Endothelial cell of umbilical vein (primary cell): ENCODE data around the gene SH3PXD2B. TPM values are rescaled to one million over a fixed set of nuclear protein-coding genes. Genes with fewer than 3 reads are reported as not detected.

Source experiments
- BruUV-seq: library from RNA; stranded (reverse); fragments of 400-500 nt; replicated peaks from 2 replicates; lab custom pipeline; 2021; lab: Mats Ljungman, UMichigan
- CTCF ChIA-PET: fragments of 300-600, 350-600 bp; sonication (Branson Sonifier 250); formaldehyde crosslinking; loops from one replicate; lab custom pipeline; 2021; ENCODE audit warnings: antibody characterized with exemption, inconsistent platforms; lab: Charles Lee
- POLR2A ChIA-PET: fragments of 300-600, 350-600 bp; sonication (Branson Sonifier 250); formaldehyde crosslinking; loops from one replicate; lab custom pipeline; 2021; ENCODE audit warnings: antibody characterized with exemption, inconsistent platforms; lab: Charles Lee
- DNase-seq: peaks from one replicate; pipeline ENCODE4 v3.0.0-alpha.2; 2011; ENCODE audit warnings: low read depth, low spot score
- FAIRE-seq: peaks from 2 replicates; lab custom pipeline; 2011; peaks lifted over from hg19 to GRCh38; lab: Jason Lieb, UNC
- H2AFZ ChIP-seq: 2 replicates; pipeline ENCODE4 v1.6.0; 2012; ENCODE audit warnings: low read depth, low read length, control low read depth, inconsistent platforms
- H3K27ac ChIP-seq: 2 replicates; pipeline ENCODE4 v1.5.1; 2011; ENCODE audit warnings: low read depth, mild to moderate bottlenecking, control low read depth, low read length, moderate library complexity; ENCODE audit not compliant: insufficient read depth
- H3K27me3 ChIP-seq, 2 experiments: 2 replicates each; pipeline versions ENCODE4 v1.6.0 to v1.6.1; 2011; ENCODE audit warnings: low read length in 2 of 2, mixed read lengths in 1 of 2; ENCODE audit not compliant: control insufficient read depth in 2 of 2, insufficient read depth in 2 of 2
- H3K36me3 ChIP-seq, 2 experiments: 2 replicates in 1 of 2; 3 replicates in 1 of 2; pipeline ENCODE4 v1.5.1; 2011; ENCODE audit warnings: low read length in 2 of 2, mild to moderate bottlenecking in 1 of 2, moderate library complexity in 1 of 2; ENCODE audit not compliant: control insufficient read depth in 2 of 2, insufficient read depth in 2 of 2; ENCODE audit errors: extremely low read depth in 1 of 2
- H3K4me1 ChIP-seq: 3 replicates; pipeline ENCODE4 v1.5.1; 2011; ENCODE audit warnings: mild to moderate bottlenecking, low read length; ENCODE audit not compliant: control insufficient read depth, insufficient read depth; ENCODE audit errors: extremely low read depth
- H3K4me2 ChIP-seq: 2 replicates; pipeline ENCODE4 v1.6.1; 2011; ENCODE audit warnings: low read length, control low read depth, mixed read lengths; ENCODE audit not compliant: insufficient read depth
- H3K4me3 ChIP-seq, 3 experiments: fragments of 200-600 bp in 1 of 3; sonication (generic), shearing (Covaris generic) in 1 of 3; replicated peaks in 1 of 3; 2 replicates each; pipeline ENCODE4 v1.5.1; 2011 to 2016; ENCODE audit warnings: control low read depth in 3 of 3, low read length in 3 of 3, mild to moderate bottlenecking in 2 of 3, inconsistent platforms in 1 of 3, low read depth in 1 of 3, moderate library complexity in 1 of 3; ENCODE audit not compliant: insufficient read depth in 1 of 3
- H3K79me2 ChIP-seq: 2 replicates; pipeline ENCODE4 v1.6.0; 2012; ENCODE audit warnings: low read length, inconsistent platforms; ENCODE audit not compliant: control insufficient read depth, insufficient read depth
- H3K9ac ChIP-seq: replicated peaks from 2 replicates; pipeline ENCODE3; 2011; ENCODE audit warnings: low read length, control low read depth; ENCODE audit not compliant: insufficient read depth; ENCODE audit errors: extremely low read depth
- H3K9me1 ChIP-seq: replicated peaks from 3 replicates; pipeline ENCODE4 v1.6.0; 2011; ENCODE audit warnings: mild to moderate bottlenecking, low read length; ENCODE audit not compliant: control insufficient read depth, insufficient read depth; ENCODE audit errors: extremely low read depth
- H3K9me3 ChIP-seq: replicated peaks from 2 replicates; pipeline ENCODE4 v1.5.1; 2012; ENCODE audit warnings: low read length, inconsistent platforms; ENCODE audit not compliant: control insufficient read depth, insufficient read depth
- H4K20me1 ChIP-seq: replicated peaks from 2 replicates; pipeline ENCODE3; 2011; ENCODE audit warnings: mild to moderate bottlenecking, low read length; ENCODE audit not compliant: control insufficient read depth, insufficient read depth; ENCODE audit errors: extremely low read depth
- EZH2 ChIP-seq: IDR thresholded peaks from 2 replicates; pipeline ENCODE4 v1.6.1; 2012; ENCODE audit warnings: borderline replicate concordance, low read depth, mild to moderate bottlenecking, moderate library complexity, low read length, inconsistent platforms; ENCODE audit not compliant: severe bottlenecking
- FOS ChIP-seq: IDR thresholded peaks from 2 replicates; pipeline ENCODE4 v1.6.1; 2011; ENCODE audit warnings: mild to moderate bottlenecking, low read length, moderate library complexity, borderline replicate concordance; ENCODE audit not compliant: insufficient read depth
- GATA2 ChIP-seq: IDR thresholded peaks from 2 replicates; pipeline ENCODE4 v1.7.0; 2011; ENCODE audit warnings: low read depth, mild to moderate bottlenecking, moderate library complexity, mixed read lengths, low read length; ENCODE audit not compliant: insufficient read length, insufficient read depth
- JUN ChIP-seq: IDR thresholded peaks from 2 replicates; pipeline ENCODE4 v1.6.1; 2011; ENCODE audit warnings: borderline replicate concordance, low read depth; ENCODE audit not compliant: insufficient read length, insufficient read depth
- MYC ChIP-seq: IDR thresholded peaks from one replicate; pipeline ENCODE4 v1.6.1; 2011; ENCODE audit warnings: mild to moderate bottlenecking, low read depth, low read length
- POLR2A ChIP-seq: IDR thresholded peaks from 2 replicates; pipeline ENCODE4 v1.6.1; 2012; ENCODE audit warnings: low read depth, mild to moderate bottlenecking, control low read depth, low read length
- POLR2AphosphoS5 ChIP-seq: IDR thresholded peaks from 2 replicates; pipeline ENCODE4 v1.6.1; 2012; ENCODE audit warnings: low read depth, mild to moderate bottlenecking, control low read depth, low read length, moderate library complexity; ENCODE audit not compliant: insufficient read depth
- dilution Hi-C: fragments of 300-500 bp; cut with MboI; formaldehyde crosslinking; loops from one replicate; pipeline ENCODE4 v1.15.0; 2019; ENCODE audit warnings: low sequenced_read_pairs; ENCODE audit not compliant: extremely low pct_ligation_motif_present
- intact Hi-C: fragments of 100-400 bp; cut with micrococcal nuclease; formaldehyde crosslinking; loops from one replicate; pipeline ENCODE4 v1.10.0; 2022
- polyA plus RNA-seq, 4 experiments: library from polyadenylated mRNA; depleted of rRNA in 3 of 4; stranded (reverse) in 3 of 4; unstranded in 1 of 4; fragments of >200 nt; gene quantifications; 2 replicates each; pipeline versions ENCODE4 v1.2.1 to v1.2.3, GENCODE V29; 2011 to 2012; ENCODE audit warnings: missing spikeins in 1 of 4
- total RNA-seq: library from RNA; stranded (reverse); gene quantifications from 2 replicates; pipeline ENCODE4 v1.2.3, GENCODE V29; 2021
- TF ChIP-seq, protein P1 (sequence below), 2 donors: IDR thresholded peaks; 1 replicate in 1 of 2; 2 replicates in 1 of 2; pipeline ENCODE4 v1.5.1; 2011; ENCODE audit warnings: low read length in 2 of 2, mild to moderate bottlenecking in 2 of 2, moderate library complexity in 2 of 2, control low read depth in 1 of 2, inconsistent platforms in 1 of 2, low read depth in 1 of 2; ENCODE audit not compliant: insufficient read depth in 1 of 2; ENCODE audit errors: extremely low read depth in 1 of 2
- TF ChIP-seq, protein P2 (sequence below): IDR thresholded peaks from 2 replicates; pipeline ENCODE4 v1.6.1; 2011; ENCODE audit not compliant: insufficient read depth, insufficient read length

Gene SH3PXD2B
- total and polyA plus RNA-seq, 2 donors (not counting 3 experiments of a cell fraction or from before 2014, with no cell fraction given): 23.5 to 66.3 TPM

DNA sequence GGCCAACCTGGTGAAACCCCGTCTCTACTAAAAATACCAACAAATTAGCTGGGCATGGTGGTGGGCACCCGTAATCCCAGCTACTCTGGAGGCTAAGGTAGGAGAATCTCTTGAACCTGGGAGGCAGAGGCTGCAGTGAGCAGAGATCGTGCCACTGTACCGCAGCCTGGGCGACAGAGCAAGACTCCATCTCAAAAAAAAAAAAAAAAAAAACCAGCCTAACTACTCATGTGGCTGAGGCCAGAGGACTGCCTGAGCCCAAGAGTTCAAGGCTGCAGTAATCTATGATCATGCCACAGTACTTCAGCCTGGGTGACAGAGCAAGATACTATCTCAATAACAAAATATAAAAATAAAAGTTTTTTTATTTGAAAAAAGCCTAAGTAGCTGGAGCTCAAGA is 174.0 kb downstream of the SH3PXD2B start:
- FAIRE-seq: no peak
- Histone ChIP-seq H3K9me3 (no peaks in the 10 kb centered on the region), H3K4me2 (no peak overlapping the region), H3K9ac (no peak overlapping the region), H3K36me3 (no peaks in the 10 kb centered on the region), H3K27ac (no peak overlapping the region), H3K27me3 (no peaks in the 10 kb centered on the region), H4K20me1 (peaks cover 15% of the 10 kb centered on the region), H3K79me2 (peaks cover 80% of the 10 kb centered on the region), H3K9me1 (no peaks in the 10 kb centered on the region), H3K4me1 (peaks cover 26% of the 10 kb centered on the region), H2AFZ (no peak overlapping the region), H3K4me3 (no peak overlapping the region)
- DNase-seq: no peak
- BruUV-seq: no TSS peak
- TF ChIP-seq FOS (no peak), POLR2AphosphoS5 (no peak), GATA2 (no peak), POLR2A (no peak), MYC (no peak), EZH2 (no peak), JUN (no peak)
- TF ChIP-seq, protein P1, sequence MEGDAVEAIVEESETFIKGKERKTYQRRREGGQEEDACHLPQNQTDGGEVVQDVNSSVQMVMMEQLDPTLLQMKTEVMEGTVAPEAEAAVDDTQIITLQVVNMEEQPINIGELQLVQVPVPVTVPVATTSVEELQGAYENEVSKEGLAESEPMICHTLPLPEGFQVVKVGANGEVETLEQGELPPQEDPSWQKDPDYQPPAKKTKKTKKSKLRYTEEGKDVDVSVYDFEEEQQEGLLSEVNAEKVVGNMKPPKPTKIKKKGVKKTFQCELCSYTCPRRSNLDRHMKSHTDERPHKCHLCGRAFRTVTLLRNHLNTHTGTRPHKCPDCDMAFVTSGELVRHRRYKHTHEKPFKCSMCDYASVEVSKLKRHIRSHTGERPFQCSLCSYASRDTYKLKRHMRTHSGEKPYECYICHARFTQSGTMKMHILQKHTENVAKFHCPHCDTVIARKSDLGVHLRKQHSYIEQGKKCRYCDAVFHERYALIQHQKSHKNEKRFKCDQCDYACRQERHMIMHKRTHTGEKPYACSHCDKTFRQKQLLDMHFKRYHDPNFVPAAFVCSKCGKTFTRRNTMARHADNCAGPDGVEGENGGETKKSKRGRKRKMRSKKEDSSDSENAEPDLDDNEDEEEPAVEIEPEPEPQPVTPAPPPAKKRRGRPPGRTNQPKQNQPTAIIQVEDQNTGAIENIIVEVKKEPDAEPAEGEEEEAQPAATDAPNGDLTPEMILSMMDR (IDR thresholded peaks at IDR 0.05; ENCODE audit: extremely low read depth in 1 of 2, insufficient read depth in 1 of 2, low read depth in 1 of 2, low read length in 2 of 2): no peak
- TF ChIP-seq, protein P2, sequence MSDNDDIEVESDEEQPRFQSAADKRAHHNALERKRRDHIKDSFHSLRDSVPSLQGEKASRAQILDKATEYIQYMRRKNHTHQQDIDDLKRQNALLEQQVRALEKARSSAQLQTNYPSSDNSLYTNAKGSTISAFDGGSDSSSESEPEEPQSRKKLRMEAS: no peak
- ChIA-PET POLR2A (no interaction called here), CTCF (interaction anchor here (0.7 kb wide), 1 partner anchor 75 kb away, joined by 3 read pairs; no protein-coding TSS in a partner anchor)
- intact Hi-C loops: loop anchor here (5.0 kb wide), 3 partner anchors 172 to 863 kb away; partner anchors contain the start of genes FBXW11, FGF18 and SH3PXD2B
- dilution Hi-C loops: no loop called here
